Neural progenitor cell (in vitro differentiated cells): ENCODE measurements around the gene PDE9A.

Experiments used
- EZH2 ChIP-seq: fragments of 200-600 bp; sonication (generic); IDR thresholded peaks from 2 replicates; pipeline ENCODE4 v1.6.1; 2017; ENCODE audit warnings: antibody characterized with exemption, mild to moderate bottlenecking, moderate library complexity
- TF ChIP-seq, protein P1 (sequence below): fragments of 200-600 bp; sonication (generic); IDR thresholded peaks from 2 replicates; pipeline ENCODE4 v1.5.1; 2017; ENCODE audit warnings: antibody characterized with exemption, mild to moderate bottlenecking

DNA sequence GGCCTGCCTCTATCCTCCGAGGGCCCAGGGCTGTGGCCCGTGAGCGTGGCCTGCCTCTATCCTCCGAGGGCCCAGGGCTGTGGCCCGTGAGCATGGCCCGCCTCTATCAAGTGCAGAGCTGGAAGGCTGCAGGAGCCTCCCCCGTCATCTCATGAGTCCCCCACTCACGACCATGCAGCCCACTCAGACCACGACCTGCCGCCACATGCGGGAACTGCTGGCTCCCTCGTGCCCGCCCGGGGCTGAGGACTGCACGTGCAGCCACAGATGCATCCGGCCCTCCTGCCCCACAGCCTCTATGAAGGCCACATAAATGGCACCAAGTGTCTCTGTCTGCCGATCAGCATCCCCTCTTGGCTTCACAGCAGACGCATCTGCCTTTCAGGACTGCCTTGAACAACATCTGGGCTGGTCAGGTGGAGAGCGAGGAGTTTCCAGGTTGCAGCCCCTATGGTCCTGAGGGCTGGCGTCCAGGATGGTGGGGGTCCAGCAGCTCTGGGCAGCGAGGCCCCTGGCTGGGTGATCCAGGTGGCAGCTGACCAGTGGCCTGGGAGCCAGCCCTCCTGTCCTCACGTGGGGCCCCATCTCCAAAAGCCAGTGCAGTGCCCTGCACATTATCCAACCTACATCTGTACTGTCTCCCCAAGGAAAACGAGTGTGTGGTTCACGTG lies 103.3 kb downstream of the PDE9A start:
- TF ChIP-seq, protein P1, sequence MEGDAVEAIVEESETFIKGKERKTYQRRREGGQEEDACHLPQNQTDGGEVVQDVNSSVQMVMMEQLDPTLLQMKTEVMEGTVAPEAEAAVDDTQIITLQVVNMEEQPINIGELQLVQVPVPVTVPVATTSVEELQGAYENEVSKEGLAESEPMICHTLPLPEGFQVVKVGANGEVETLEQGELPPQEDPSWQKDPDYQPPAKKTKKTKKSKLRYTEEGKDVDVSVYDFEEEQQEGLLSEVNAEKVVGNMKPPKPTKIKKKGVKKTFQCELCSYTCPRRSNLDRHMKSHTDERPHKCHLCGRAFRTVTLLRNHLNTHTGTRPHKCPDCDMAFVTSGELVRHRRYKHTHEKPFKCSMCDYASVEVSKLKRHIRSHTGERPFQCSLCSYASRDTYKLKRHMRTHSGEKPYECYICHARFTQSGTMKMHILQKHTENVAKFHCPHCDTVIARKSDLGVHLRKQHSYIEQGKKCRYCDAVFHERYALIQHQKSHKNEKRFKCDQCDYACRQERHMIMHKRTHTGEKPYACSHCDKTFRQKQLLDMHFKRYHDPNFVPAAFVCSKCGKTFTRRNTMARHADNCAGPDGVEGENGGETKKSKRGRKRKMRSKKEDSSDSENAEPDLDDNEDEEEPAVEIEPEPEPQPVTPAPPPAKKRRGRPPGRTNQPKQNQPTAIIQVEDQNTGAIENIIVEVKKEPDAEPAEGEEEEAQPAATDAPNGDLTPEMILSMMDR, result no peak
- no peak for TF ChIP-seq EZH2
